ENCODE data around the gene CMTM4. TPM values are rescaled to one million over a fixed set of nuclear protein-coding genes. Genes with fewer than 3 reads are reported as not detected.
"Not testable (repeated sequence)": the region's sequence is repeated elsewhere in the genome, so short reads cannot be mapped to it uniquely, and the experiment has no call there.

The CMTM4 gene
- polyA plus RNA-seq, 1 donor from 2014 or later: 27.2 TPM

DNA sequence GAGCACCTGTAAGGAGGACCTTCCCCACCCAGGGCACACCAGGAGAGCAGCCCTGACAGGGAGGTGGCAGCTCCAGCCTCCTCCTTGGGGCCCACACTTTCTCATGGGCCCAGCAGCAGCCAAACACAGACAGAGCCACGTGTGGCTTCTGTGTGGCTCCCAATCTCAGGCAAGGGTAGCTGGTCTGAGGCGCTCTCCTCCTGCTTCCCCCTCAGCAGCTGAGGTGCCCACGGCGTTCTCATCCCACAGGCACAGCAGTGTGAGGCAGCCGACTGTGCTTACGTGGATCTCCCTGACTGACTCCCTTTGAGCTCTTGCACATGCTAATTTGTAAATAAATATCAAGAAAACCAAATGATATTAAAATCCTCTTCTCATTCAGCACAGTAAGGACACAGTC, 61.1 kb downstream of the CMTM4 start:
- H4K20me1 ChIP-seq (ENCODE audit: insufficient read depth): no peaks in the 10 kb centered on the region
- TF ChIP-seq POLR2AphosphoS5 (IDR thresholded peaks at IDR 0.05) (no peak), SMC3 (conservative IDR thresholded peaks at IDR 0.05; ENCODE audit: poor library complexity) (no peak), TAF1 (IDR thresholded peaks at IDR 0.05; ENCODE audit: low read depth) (no peak), RAD21 (conservative IDR thresholded peaks at IDR 0.05) (no peak), EP300 (conservative IDR thresholded peaks at IDR 0.05; ENCODE audit: poor library complexity, severe bottlenecking) (no peak), MXI1 (conservative IDR thresholded peaks at IDR 0.05; ENCODE audit: poor library complexity, severe bottlenecking) (no peak), EZH2 (IDR thresholded peaks at IDR 0.05; ENCODE audit: borderline replicate concordance, insufficient read depth, low read length, poor library complexity, severe bottlenecking) (no peak)
- TF ChIP-seq, protein P1, sequence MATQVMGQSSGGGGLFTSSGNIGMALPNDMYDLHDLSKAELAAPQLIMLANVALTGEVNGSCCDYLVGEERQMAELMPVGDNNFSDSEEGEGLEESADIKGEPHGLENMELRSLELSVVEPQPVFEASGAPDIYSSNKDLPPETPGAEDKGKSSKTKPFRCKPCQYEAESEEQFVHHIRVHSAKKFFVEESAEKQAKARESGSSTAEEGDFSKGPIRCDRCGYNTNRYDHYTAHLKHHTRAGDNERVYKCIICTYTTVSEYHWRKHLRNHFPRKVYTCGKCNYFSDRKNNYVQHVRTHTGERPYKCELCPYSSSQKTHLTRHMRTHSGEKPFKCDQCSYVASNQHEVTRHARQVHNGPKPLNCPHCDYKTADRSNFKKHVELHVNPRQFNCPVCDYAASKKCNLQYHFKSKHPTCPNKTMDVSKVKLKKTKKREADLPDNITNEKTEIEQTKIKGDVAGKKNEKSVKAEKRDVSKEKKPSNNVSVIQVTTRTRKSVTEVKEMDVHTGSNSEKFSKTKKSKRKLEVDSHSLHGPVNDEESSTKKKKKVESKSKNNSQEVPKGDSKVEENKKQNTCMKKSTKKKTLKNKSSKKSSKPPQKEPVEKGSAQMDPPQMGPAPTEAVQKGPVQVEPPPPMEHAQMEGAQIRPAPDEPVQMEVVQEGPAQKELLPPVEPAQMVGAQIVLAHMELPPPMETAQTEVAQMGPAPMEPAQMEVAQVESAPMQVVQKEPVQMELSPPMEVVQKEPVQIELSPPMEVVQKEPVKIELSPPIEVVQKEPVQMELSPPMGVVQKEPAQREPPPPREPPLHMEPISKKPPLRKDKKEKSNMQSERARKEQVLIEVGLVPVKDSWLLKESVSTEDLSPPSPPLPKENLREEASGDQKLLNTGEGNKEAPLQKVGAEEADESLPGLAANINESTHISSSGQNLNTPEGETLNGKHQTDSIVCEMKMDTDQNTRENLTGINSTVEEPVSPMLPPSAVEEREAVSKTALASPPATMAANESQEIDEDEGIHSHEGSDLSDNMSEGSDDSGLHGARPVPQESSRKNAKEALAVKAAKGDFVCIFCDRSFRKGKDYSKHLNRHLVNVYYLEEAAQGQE (IDR thresholded peaks at IDR 0.05; ENCODE audit: borderline replicate concordance): no peak
- TF ChIP-seq, protein P2, sequence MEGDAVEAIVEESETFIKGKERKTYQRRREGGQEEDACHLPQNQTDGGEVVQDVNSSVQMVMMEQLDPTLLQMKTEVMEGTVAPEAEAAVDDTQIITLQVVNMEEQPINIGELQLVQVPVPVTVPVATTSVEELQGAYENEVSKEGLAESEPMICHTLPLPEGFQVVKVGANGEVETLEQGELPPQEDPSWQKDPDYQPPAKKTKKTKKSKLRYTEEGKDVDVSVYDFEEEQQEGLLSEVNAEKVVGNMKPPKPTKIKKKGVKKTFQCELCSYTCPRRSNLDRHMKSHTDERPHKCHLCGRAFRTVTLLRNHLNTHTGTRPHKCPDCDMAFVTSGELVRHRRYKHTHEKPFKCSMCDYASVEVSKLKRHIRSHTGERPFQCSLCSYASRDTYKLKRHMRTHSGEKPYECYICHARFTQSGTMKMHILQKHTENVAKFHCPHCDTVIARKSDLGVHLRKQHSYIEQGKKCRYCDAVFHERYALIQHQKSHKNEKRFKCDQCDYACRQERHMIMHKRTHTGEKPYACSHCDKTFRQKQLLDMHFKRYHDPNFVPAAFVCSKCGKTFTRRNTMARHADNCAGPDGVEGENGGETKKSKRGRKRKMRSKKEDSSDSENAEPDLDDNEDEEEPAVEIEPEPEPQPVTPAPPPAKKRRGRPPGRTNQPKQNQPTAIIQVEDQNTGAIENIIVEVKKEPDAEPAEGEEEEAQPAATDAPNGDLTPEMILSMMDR (IDR thresholded peaks at IDR 0.05; ENCODE audit: poor library complexity, severe bottlenecking): no peak
- H3F3A ChIP-seq (ENCODE audit: insufficient read depth, low read length, poor library complexity, severe bottlenecking): no peaks in the 10 kb centered on the region
- H3K9ac ChIP-seq (ENCODE audit: low read length): no peak overlapping the region
- no peaks in the 10 kb centered on the region for H3K79me2 ChIP-seq (replicated peaks; ENCODE audit: insufficient read depth, low read length)
- no peaks in the 10 kb centered on the region for H3K9me2 ChIP-seq (ENCODE audit: insufficient read depth, low read length)
- H3K4me2 ChIP-seq (ENCODE audit: low read length): no peak overlapping the region
- H3K27ac ChIP-seq (ENCODE audit: low read length): no peak overlapping the region
- H2AFZ ChIP-seq (ENCODE audit: low read depth, low read length): no peak overlapping the region
- H3K9me3 ChIP-seq (ENCODE audit: low read length): no peaks in the 10 kb centered on the region
- no peaks in the 10 kb centered on the region for H3K36me3 ChIP-seq (ENCODE audit: insufficient read depth, low read length)
- H3K27me3 ChIP-seq (ENCODE audit: insufficient read depth, low read depth, low read length): no peaks in the 10 kb centered on the region
- no peak overlapping the region for H3K4me3 ChIP-seq (ENCODE audit: low read length)

DNA sequence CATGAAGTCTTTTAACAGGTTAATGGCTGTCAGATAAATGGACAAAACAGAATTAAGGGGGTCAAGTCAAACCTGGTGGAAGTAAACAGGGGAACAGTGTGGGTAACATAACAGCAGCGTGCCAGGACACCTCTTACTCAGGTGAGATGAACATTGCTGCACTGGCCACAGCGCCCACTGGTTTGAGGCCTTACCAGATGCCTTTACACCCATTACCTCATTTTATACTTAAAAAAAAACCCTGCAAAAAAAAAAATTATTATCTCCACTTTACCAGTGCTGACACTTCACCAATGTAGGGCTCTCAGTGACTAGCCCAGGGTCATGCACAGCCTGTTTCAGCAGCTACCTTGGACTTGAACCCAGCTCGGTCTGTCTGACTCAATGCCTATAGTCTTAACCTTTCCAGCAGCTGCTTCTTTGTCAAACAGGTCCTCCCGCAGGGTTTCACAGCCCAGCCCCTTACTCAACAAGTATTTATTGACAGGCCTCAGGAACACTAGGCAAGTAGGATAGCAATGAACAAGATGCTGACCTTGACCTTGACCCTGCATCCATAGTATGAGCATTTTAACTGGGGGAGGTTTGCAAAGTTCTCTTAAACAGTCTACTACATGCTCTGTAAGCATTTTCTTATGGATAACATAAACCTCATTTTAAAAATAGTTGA, 61.9 kb downstream of the CMTM4 start:
- Histone ChIP-seq H2AFZ (ENCODE audit: low read depth, low read length) (no peak overlapping the region), H3K9me3 (ENCODE audit: low read length) (no peaks in the 10 kb centered on the region), H3K9me2 (ENCODE audit: insufficient read depth, low read length) (no peaks in the 10 kb centered on the region), H3K4me3 (ENCODE audit: low read length) (no peak overlapping the region), H3K27me3 (ENCODE audit: insufficient read depth, low read depth, low read length) (no peaks in the 10 kb centered on the region), H3F3A (ENCODE audit: insufficient read depth, low read length, poor library complexity, severe bottlenecking) (no peaks in the 10 kb centered on the region), H3K9ac (ENCODE audit: low read length) (no peak overlapping the region), H3K79me2 (replicated peaks; ENCODE audit: insufficient read depth, low read length) (no peaks in the 10 kb centered on the region), H4K20me1 (ENCODE audit: insufficient read depth) (no peaks in the 10 kb centered on the region), H3K27ac (ENCODE audit: low read length) (no peak overlapping the region), H3K4me2 (ENCODE audit: low read length) (no peak overlapping the region), H3K36me3 (ENCODE audit: insufficient read depth, low read length) (no peaks in the 10 kb centered on the region)
- TF ChIP-seq SMC3 (conservative IDR thresholded peaks at IDR 0.05; ENCODE audit: poor library complexity) (no peak), EZH2 (IDR thresholded peaks at IDR 0.05; ENCODE audit: borderline replicate concordance, insufficient read depth, low read length, poor library complexity, severe bottlenecking) (no peak), RAD21 (conservative IDR thresholded peaks at IDR 0.05) (no peak), EP300 (conservative IDR thresholded peaks at IDR 0.05; ENCODE audit: poor library complexity, severe bottlenecking) (no peak), TAF1 (IDR thresholded peaks at IDR 0.05; ENCODE audit: low read depth) (no peak)
- TF ChIP-seq, protein P2 (IDR thresholded peaks at IDR 0.05; ENCODE audit: poor library complexity, severe bottlenecking): no peak
- TF ChIP-seq, protein P1 (IDR thresholded peaks at IDR 0.05; ENCODE audit: borderline replicate concordance): no peak

DNA sequence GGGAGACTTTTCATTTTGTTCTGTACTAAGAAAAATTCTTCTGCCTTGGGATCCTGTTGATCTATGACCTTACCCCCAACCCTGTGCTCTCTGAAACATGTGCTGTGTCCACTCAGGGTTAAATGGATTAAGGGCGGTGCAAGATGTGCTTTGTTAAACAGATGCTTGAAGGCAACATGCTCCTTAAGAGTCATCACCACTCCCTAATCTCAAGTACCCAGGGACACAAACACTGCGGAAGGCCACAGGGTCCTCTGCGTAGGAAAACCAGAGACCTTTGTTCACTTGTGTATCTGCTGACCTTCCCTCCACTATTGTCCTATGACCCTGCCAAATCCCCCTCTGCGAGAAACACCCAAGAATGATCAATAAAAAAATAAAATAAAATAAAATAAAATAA, 65.0 kb downstream of the CMTM4 start:
- not testable (repeated sequence) for H2AFZ ChIP-seq (ENCODE audit: low read depth, low read length); H3F3A ChIP-seq (ENCODE audit: insufficient read depth, low read length, poor library complexity, severe bottlenecking); H3K27me3 ChIP-seq (ENCODE audit: insufficient read depth, low read depth, low read length); H3K9me2 ChIP-seq (ENCODE audit: insufficient read depth, low read length); H3K4me2 ChIP-seq (ENCODE audit: low read length); H3K79me2 ChIP-seq (replicated peaks; ENCODE audit: insufficient read depth, low read length); H3K9me3 ChIP-seq (ENCODE audit: low read length); H4K20me1 ChIP-seq (ENCODE audit: insufficient read depth); H3K36me3 ChIP-seq (ENCODE audit: insufficient read depth, low read length); H3K9ac ChIP-seq (ENCODE audit: low read length); H3K4me3 ChIP-seq (ENCODE audit: low read length); H3K27ac ChIP-seq (ENCODE audit: low read length)
